ENCODE results near the gene CLASP2. TPM values are rescaled to one million over a fixed set of nuclear protein-coding genes. Genes with fewer than 3 reads are reported as not detected.

CLASP2 gene
- total RNA-seq, 4 donors from 2014 or later: 38.4 to 53.2 (median 43.1) TPM

DNA sequence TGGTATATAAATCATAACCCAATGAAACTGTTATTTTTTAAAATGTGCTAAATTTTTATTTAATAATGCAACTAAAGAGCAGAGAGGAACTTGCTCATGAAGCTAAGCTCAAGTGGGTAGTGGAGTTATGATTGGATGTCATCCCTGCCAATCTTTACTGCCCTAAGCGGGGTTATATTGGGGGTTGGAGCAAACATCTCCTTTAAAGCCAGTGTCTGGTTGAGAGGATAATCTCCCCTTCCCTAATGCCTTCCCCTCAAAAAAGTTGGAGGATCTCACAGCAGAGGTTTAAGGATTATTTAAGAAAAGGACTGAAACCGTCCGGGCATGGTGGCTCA is 32.1 kb upstream of the CLASP2 start:
- H3K27me3 ChIP-seq: peaks cover 0 to 5% (median 0%) of the 10 kb centered on the region in 4 donors
- H3K9me3 ChIP-seq: peaks cover 0 to 14% (median 9%) of the 10 kb centered on the region in 4 donors
- TF ChIP-seq POLR2A (IDR thresholded peaks at IDR 0.05; ENCODE audit: low read depth): no peak
- no peak for TF ChIP-seq POLR2AphosphoS5 (IDR thresholded peaks at IDR 0.05)
- no peak for TF ChIP-seq EP300 (IDR thresholded peaks at IDR 0.05)
- TF ChIP-seq, protein P1, sequence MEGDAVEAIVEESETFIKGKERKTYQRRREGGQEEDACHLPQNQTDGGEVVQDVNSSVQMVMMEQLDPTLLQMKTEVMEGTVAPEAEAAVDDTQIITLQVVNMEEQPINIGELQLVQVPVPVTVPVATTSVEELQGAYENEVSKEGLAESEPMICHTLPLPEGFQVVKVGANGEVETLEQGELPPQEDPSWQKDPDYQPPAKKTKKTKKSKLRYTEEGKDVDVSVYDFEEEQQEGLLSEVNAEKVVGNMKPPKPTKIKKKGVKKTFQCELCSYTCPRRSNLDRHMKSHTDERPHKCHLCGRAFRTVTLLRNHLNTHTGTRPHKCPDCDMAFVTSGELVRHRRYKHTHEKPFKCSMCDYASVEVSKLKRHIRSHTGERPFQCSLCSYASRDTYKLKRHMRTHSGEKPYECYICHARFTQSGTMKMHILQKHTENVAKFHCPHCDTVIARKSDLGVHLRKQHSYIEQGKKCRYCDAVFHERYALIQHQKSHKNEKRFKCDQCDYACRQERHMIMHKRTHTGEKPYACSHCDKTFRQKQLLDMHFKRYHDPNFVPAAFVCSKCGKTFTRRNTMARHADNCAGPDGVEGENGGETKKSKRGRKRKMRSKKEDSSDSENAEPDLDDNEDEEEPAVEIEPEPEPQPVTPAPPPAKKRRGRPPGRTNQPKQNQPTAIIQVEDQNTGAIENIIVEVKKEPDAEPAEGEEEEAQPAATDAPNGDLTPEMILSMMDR (IDR thresholded peaks at IDR 0.05): no peak

DNA sequence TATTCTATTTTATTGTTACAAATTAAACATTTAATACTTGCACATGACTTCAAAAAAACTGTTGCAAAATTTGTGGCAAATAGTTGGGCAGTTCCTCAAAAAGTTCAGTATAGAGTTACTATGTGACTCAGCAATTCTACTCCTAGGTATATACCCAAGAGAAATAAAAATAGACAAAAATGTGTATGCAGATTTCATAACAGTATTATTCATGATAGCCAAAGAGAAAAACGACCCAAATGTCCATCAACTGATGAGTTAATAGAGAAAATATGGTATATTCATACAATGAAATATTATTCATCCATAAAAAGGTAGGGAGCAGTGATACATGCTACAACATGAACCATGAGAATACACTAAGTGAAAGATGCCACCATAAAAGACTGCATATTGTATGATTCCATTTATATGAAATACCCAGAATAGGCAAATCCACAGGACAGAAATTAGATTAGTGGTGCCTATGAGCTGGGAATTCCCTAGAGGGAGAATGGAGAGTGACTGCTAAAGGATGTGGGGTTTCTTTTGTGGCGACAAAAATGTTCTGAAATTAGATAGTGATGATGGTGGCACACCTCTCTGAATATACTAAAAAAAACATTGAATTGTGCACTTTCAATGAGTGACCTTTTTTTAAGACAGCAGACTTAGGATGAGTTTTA is 31.6 kb upstream of the CLASP2 start:
- intact Hi-C loops (cut with DNase I): no loop called here

More for the DNA sequence above, 32.1 kb upstream of the CLASP2 start:
- no peak overlapping the region for H3K27ac ChIP-seq (replicated peaks in 1 of 4)
- DNase-seq (ENCODE audit: extremely low spot score): no peak
- 82% methylated on average over 3 of the region's 3 CpGs for WGBS
- no peak overlapping the region for H3K4me3 ChIP-seq
- no peaks in the 10 kb centered on the region for H3K36me3 ChIP-seq
- intact Hi-C loops (cut with DNase I): no loop called here
- no peaks in the 10 kb centered on the region for H3K4me1 ChIP-seq

DNA sequence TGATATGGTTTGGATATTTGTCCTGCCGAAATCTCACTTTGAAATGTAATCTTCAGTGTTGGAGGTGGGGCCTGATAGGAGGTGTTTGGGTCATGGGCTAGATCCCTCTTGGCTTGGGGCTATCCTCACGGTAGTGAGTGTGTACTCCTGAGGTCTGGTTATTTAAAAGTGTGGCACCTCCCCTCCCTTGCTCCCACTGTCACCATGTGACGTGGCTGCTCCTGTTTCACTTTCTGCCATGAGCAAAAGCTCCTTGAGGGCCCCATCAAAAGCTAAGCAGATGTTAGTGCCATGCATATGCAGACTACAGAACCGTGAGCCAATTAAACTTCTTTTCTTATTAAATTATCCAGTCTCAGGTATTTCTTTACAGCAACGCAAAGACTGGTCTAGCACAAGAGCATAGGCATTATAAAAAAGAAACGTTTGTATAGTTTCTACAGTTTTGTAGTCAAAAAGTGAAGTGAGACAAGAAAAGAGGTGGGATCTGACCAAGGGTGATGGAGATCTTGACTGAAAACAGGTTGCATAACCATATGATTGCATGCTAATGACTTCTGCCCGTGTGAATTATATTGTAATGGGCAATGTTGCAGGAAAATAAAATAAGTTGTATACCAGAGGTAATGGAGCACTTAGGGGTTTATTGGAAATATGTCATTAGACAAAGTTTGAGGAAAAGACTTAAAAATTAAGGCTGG is 28.5 kb upstream of the CLASP2 start:
- Histone ChIP-seq H3K27me3 (no peaks in the 10 kb centered on the region), H3K27ac (replicated peaks in 1 of 4) (no peak overlapping the region), H3K4me3 (no peak overlapping the region), H3K36me3 (no peaks in the 10 kb centered on the region), H3K4me1 (no peaks in the 10 kb centered on the region), H3K9me3 (no peaks in the 10 kb centered on the region)
- no peak for DNase-seq (ENCODE audit: extremely low spot score)
- TF ChIP-seq POLR2AphosphoS5 (IDR thresholded peaks at IDR 0.05) (no peak), POLR2A (IDR thresholded peaks at IDR 0.05; ENCODE audit: low read depth) (no peak), EP300 (IDR thresholded peaks at IDR 0.05) (no peak)
- TF ChIP-seq, protein P1 (IDR thresholded peaks at IDR 0.05): no peak
- WGBS: 72% methylated on average over 7 of the region's 7 CpGs
- intact Hi-C loops (cut with DNase I): no loop called here

More for the DNA sequence above, 31.6 kb upstream of the CLASP2 start:
- no peak for DNase-seq (ENCODE audit: extremely low spot score)
- Histone ChIP-seq H3K4me1 (no peaks in the 10 kb centered on the region), H3K9me3 (peaks cover 0 to 11% (median 6%) of the 10 kb centered on the region in 4 donors), H3K36me3 (no peaks in the 10 kb centered on the region), H3K27ac (replicated peaks in 1 of 4) (no peak overlapping the region), H3K4me3 (no peak overlapping the region), H3K27me3 (peaks cover 0 to 5% (median 0%) of the 10 kb centered on the region in 4 donors)
- TF ChIP-seq EP300 (IDR thresholded peaks at IDR 0.05) (no peak), POLR2A (IDR thresholded peaks at IDR 0.05; ENCODE audit: low read depth) (no peak), POLR2AphosphoS5 (IDR thresholded peaks at IDR 0.05) (no peak)
- TF ChIP-seq, protein P1 (IDR thresholded peaks at IDR 0.05): no peak
- WGBS: 60% methylated on average over 2 of the region's 2 CpGs

DNA sequence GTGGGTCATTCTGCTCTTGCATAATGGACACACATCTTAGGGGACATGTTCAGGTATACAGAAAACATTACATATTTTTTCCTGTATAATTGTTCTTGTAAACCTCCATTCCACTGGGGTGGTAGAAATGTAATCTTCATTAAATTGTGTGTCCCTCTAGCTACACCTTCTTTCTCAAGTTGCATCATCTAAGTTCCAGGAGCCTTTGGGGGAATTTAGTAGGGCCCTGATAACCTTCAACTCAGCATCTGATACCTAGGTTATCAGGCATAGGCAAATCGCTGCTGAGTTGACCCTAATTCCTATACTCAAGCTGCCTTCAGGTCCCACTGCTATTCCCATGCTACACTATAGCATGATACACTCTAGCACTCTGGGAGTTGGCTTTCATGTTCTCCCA is 19.1 kb upstream of the CLASP2 start:
- Histone ChIP-seq H3K27ac (replicated peaks in 1 of 4) (no peak overlapping the region), H3K27me3 (peaks cover 0 to 3% (median 0%) of the 10 kb centered on the region in 4 donors), H3K4me1 (no peaks in the 10 kb centered on the region), H3K9me3 (peaks cover 0 to 4% (median 0%) of the 10 kb centered on the region in 4 donors), H3K4me3 (no peak overlapping the region), H3K36me3 (no peaks in the 10 kb centered on the region)
- 60% methylated on average over 1 of the region's 1 CpG for WGBS
- DNase-seq (ENCODE audit: extremely low spot score): no peak
- TF ChIP-seq POLR2AphosphoS5 (IDR thresholded peaks at IDR 0.05): no peak
- TF ChIP-seq, protein P1 (IDR thresholded peaks at IDR 0.05): no peak
- no peak for TF ChIP-seq EP300 (IDR thresholded peaks at IDR 0.05)
- TF ChIP-seq POLR2A (IDR thresholded peaks at IDR 0.05; ENCODE audit: low read depth): no peak
- intact Hi-C loops (cut with DNase I): no loop called here

Data from esophagus muscularis mucosa (tissue), 4 donors.